ENCODE results near the gene SCYL1. TPM values are rescaled to one million over a fixed set of nuclear protein-coding genes. Genes with fewer than 3 reads are reported as not detected.

SCYL1 gene
- total and polyA plus RNA-seq, 3 experiments from 2014 or later, result 42.1 to 88.5 (median 85.1) TPM

- CTCF ChIA-PET, result interaction anchor here (0.9 to 1.6 kb wide), 5 partner anchors 8 to 70 kb away, joined by 3 to 4 read pairs (median 3); no protein-coding TSS in a partner anchor
- Histone ChIP-seq H3K36me3 (ENCODE audit: insufficient read depth, low read length) (no peaks in the 10 kb centered on the region), H3K4me1 (ENCODE audit: insufficient read depth, low read length) (no peaks in the 10 kb centered on the region), H3K27ac (ENCODE audit: low read depth, low read length) (no peak overlapping the region), H3K27me3 (ENCODE audit: insufficient read depth, low read length, poor library complexity, severe bottlenecking) (no peaks in the 10 kb centered on the region), H3K9me3 (ENCODE audit: low read length) (no peaks in the 10 kb centered on the region), H3K4me3 (ENCODE audit: low read length) (no peak overlapping the region)
- Mint-ChIP-seq H3K9me3 (no peaks in the 10 kb centered on the region), H3K27ac (no peak overlapping the region), H3K4me3 (no peak overlapping the region), H3K27me3 (peaks cover 0 to 3% of the 10 kb centered on the region in 2 donors), H3K4me1 (peaks cover 0 to 3% (median 2%) of the 10 kb centered on the region in 3 donors), H3K36me3 (no peaks in the 10 kb centered on the region)
- POLR2A ChIA-PET, result interaction anchor here (0.9 to 1.6 kb wide), 5 partner anchors 11 to 66 kb away, joined by 3 to 5 read pairs (median 4); no protein-coding TSS in a partner anchor
- DNase-seq, result no peak
Observed at GRCh38 chr11:65485920-65486219, 39.0 kb upstream of the SCYL1 start.

GRCh38 chr11:65486570-65487466, 38.1 kb upstream of the SCYL1 start:
- H3K9me3 ChIP-seq (ENCODE audit: low read length), result no peaks in the 10 kb centered on the region
- no peak overlapping the region for H3K4me3 ChIP-seq (ENCODE audit: low read length)
- Mint-ChIP-seq H3K4me3 (no peak overlapping the region), H3K27me3 (peaks cover 0 to 3% of the 10 kb centered on the region in 2 donors), H3K27ac (peak overlapping the region in 1 of 8 donors; percentile 29), H3K36me3 (no peaks in the 10 kb centered on the region), H3K4me1 (peaks cover 0 to 3% (median 2%) of the 10 kb centered on the region in 3 donors), H3K9me3 (no peaks in the 10 kb centered on the region)
- no peak for DNase-seq
- no peaks in the 10 kb centered on the region for H3K4me1 ChIP-seq (ENCODE audit: insufficient read depth, low read length)
- ChIA-PET CTCF (interaction anchor here (1.1 to 3.8 kb wide), 4 partner anchors 8 to 22 kb away, joined by 3 to 19 read pairs (median 4); partner anchors contain the start of gene MALAT1), POLR2A (interaction anchor here (0.9 to 1.9 kb wide), 5 partner anchors 9 to 67 kb away, joined by 3 to 14 read pairs (median 3); partner anchors contain the start of gene MALAT1)
- H3K27ac ChIP-seq (ENCODE audit: low read depth, low read length), result no peak overlapping the region
- H3K36me3 ChIP-seq (ENCODE audit: insufficient read depth, low read length), result no peaks in the 10 kb centered on the region
- H3K27me3 ChIP-seq (ENCODE audit: insufficient read depth, low read length, poor library complexity, severe bottlenecking), result no peaks in the 10 kb centered on the region

GRCh38 chr11:65487467-65488272, 37.2 kb upstream of the SCYL1 start:
- Mint-ChIP-seq H3K36me3 (no peaks in the 10 kb centered on the region), H3K27me3 (peaks cover 0 to 3% of the 10 kb centered on the region in 2 donors), H3K4me3 (no peak overlapping the region), H3K9me3 (no peaks in the 10 kb centered on the region), H3K27ac (peak overlapping the region in 1 of 8 donors; percentile 29), H3K4me1 (peaks cover 0 to 3% (median 2%) of the 10 kb centered on the region in 3 donors)
- H3K27ac ChIP-seq (ENCODE audit: low read depth, low read length), result no peak overlapping the region
- no peaks in the 10 kb centered on the region for H3K36me3 ChIP-seq (ENCODE audit: insufficient read depth, low read length)
- ChIA-PET CTCF (interaction anchor here (1.5 to 3.8 kb wide), 3 partner anchors 9 to 68 kb away, joined by 3 to 19 read pairs (median 5); partner anchors contain the start of gene MALAT1), POLR2A (interaction anchor here (0.8 to 1.9 kb wide), 3 partner anchors 9 to 15 kb away, joined by 3 to 14 read pairs (median 3); partner anchors contain the start of gene MALAT1)
- no peak overlapping the region for H3K4me3 ChIP-seq (ENCODE audit: low read length)
- no peaks in the 10 kb centered on the region for H3K4me1 ChIP-seq (ENCODE audit: insufficient read depth, low read length)
- no peak for DNase-seq
- H3K9me3 ChIP-seq (ENCODE audit: low read length), result no peaks in the 10 kb centered on the region
- H3K27me3 ChIP-seq (ENCODE audit: insufficient read depth, low read length, poor library complexity, severe bottlenecking), result no peaks in the 10 kb centered on the region

- H3K9me3 ChIP-seq (ENCODE audit: low read length), result no peaks in the 10 kb centered on the region
- ChIA-PET POLR2A (interaction anchor here (0.6 to 2.0 kb wide), 6 partner anchors 8 to 21 kb away, joined by 3 to 14 read pairs (median 6); partner anchors contain the start of gene MALAT1), CTCF (interaction anchor here (0.7 to 3.8 kb wide), 4 partner anchors 10 to 69 kb away, joined by 3 to 19 read pairs (median 4); partner anchors contain the start of gene MALAT1)
- no peaks in the 10 kb centered on the region for H3K36me3 ChIP-seq (ENCODE audit: insufficient read depth, low read length)
- Mint-ChIP-seq H3K36me3 (no peaks in the 10 kb centered on the region), H3K27ac (peak overlapping the region in 1 of 8 donors; percentile 44), H3K4me3 (no peak overlapping the region), H3K9me3 (no peaks in the 10 kb centered on the region), H3K27me3 (peaks cover 0 to 3% of the 10 kb centered on the region in 2 donors), H3K4me1 (peaks cover 0 to 7% (median 2%) of the 10 kb centered on the region in 3 donors)
- no peaks in the 10 kb centered on the region for H3K4me1 ChIP-seq (ENCODE audit: insufficient read depth, low read length)
- no peak overlapping the region for H3K27ac ChIP-seq (ENCODE audit: low read depth, low read length)
- peak in 1 of 5 donors; percentile 15 for DNase-seq
- H3K4me3 ChIP-seq (ENCODE audit: low read length), result no peak overlapping the region
- no peaks in the 10 kb centered on the region for H3K27me3 ChIP-seq (ENCODE audit: insufficient read depth, low read length, poor library complexity, severe bottlenecking)
Observed at GRCh38 chr11:65488273-65489034, 36.4 kb upstream of the SCYL1 start.

- no peak overlapping the region for H3K27ac Mint-ChIP-seq
- Histone ChIP-seq H3K4me1 (ENCODE audit: insufficient read depth, low read length) (no peaks in the 10 kb centered on the region), H3K27me3 (ENCODE audit: insufficient read depth, low read length, poor library complexity, severe bottlenecking) (no peaks in the 10 kb centered on the region), H3K36me3 (ENCODE audit: insufficient read depth, low read length) (no peaks in the 10 kb centered on the region), H3K9me3 (ENCODE audit: low read length) (no peaks in the 10 kb centered on the region), H3K27ac (ENCODE audit: low read depth, low read length) (no peak overlapping the region), H3K4me3 (ENCODE audit: low read length) (no peak overlapping the region)
- H3K27me3 Mint-ChIP-seq, result peaks cover 0 to 3% of the 10 kb centered on the region in 2 donors
- H3K4me1 Mint-ChIP-seq, result peaks cover 0 to 7% (median 2%) of the 10 kb centered on the region in 3 donors
- H3K4me3 Mint-ChIP-seq, result no peak overlapping the region
- DNase-seq, result no peak
- no peaks in the 10 kb centered on the region for H3K9me3 Mint-ChIP-seq
- ChIA-PET POLR2A (interaction anchor here (0.6 to 2.0 kb wide), 4 partner anchors 12 to 20 kb away, joined by 3 to 10 read pairs (median 6); no protein-coding TSS in a partner anchor), CTCF (interaction anchor here (0.7 to 3.8 kb wide), 4 partner anchors 9 to 69 kb away, joined by 3 to 19 read pairs (median 4); partner anchors contain the start of gene MALAT1)
- H3K36me3 Mint-ChIP-seq, result no peaks in the 10 kb centered on the region
Observed at GRCh38 chr11:65489035-65489705, 35.7 kb upstream of the SCYL1 start.

- no peak for DNase-seq
- Histone ChIP-seq H3K4me1 (ENCODE audit: insufficient read depth, low read length) (no peaks in the 10 kb centered on the region), H3K27me3 (ENCODE audit: insufficient read depth, low read length, poor library complexity, severe bottlenecking) (no peaks in the 10 kb centered on the region), H3K27ac (ENCODE audit: low read depth, low read length) (no peak overlapping the region), H3K9me3 (ENCODE audit: low read length) (no peaks in the 10 kb centered on the region), H3K36me3 (ENCODE audit: insufficient read depth, low read length) (no peaks in the 10 kb centered on the region), H3K4me3 (ENCODE audit: low read length) (no peak overlapping the region)
- ChIA-PET POLR2A (interaction anchor here (1.0 to 2.0 kb wide), 2 partner anchors 10 to 12 kb away, joined by 4 to 8 read pairs; partner anchors contain the start of gene MALAT1), CTCF (interaction anchor here (3.8 kb wide), 1 partner anchor 9 kb away, joined by 19 read pairs; the partner anchor contains the start of gene MALAT1)
- Mint-ChIP-seq H3K4me1 (peaks cover 0 to 10% (median 2%) of the 10 kb centered on the region in 3 donors), H3K27ac (peak overlapping the region in 1 of 8 donors; percentile 38), H3K4me3 (no peak overlapping the region), H3K36me3 (no peaks in the 10 kb centered on the region), H3K9me3 (no peaks in the 10 kb centered on the region), H3K27me3 (peaks cover 0 to 3% of the 10 kb centered on the region in 2 donors)
Observed at GRCh38 chr11:65489706-65490320, 35.1 kb upstream of the SCYL1 start.

Measured in CD8-positive, alpha-beta memory T cell (primary cell).